Stimulated activated CD4-positive, alpha-beta T cell treated with anti-CD3 and anti-CD28 coated beads, Interleukin-15, amount 100 ng/mL, for 1 hour (primary cell): ENCODE measurements around the gene ZBTB33.
A peak's percentile ranks its signal among the peaks of the same experiment; 100 is the strongest.

Source experiments
- DNase-seq, 2 donors: peaks; one replicate each; pipeline ENCODE4 v3.0.0-alpha.2; 2020; ENCODE audit warnings: low read depth in 1 of 2, low spot score in 1 of 2

ZBTB33 gene

DNA sequence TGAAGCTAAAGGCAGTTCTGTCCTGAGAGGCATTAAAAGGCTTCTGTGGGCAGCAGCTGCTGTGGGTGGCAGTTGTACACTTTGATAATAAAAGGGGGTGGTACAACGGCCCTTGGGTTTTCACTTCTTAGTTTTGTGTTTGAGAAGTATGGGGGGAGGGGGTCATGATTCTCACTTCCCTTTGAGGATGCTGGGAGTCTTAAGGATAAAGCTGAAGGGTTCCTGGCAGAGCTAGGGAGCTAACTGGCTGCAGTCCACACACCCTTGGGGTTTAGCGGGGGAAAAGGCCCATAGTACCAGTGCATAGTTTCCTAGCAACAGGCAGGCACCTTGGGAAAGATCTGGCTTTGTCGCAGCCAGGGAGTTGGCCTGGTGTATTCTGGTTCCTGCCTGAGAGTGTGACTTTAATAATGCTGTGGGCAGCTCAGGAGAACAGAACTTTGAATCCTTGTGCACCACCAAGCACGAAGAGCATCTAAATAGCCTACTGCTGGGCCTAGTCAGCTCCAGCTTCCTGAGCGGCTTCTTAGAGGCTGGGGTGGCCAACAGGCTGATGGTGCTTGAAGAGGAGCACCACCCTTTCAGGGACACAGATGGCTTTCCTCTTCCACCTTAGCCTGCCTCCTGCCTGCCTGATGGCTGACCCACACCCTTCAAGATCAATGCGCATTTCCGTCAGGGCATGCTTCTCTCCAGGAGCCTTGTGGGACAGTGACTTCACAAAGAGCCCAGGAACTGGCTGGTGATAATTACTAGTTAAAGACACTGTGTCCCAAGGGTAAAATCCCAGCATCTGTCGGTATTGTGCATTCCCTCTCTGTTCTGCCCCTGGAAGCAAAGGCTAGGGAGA, 12.5 kb downstream of the ZBTB33 start:
- no peak for DNase-seq

DNA sequence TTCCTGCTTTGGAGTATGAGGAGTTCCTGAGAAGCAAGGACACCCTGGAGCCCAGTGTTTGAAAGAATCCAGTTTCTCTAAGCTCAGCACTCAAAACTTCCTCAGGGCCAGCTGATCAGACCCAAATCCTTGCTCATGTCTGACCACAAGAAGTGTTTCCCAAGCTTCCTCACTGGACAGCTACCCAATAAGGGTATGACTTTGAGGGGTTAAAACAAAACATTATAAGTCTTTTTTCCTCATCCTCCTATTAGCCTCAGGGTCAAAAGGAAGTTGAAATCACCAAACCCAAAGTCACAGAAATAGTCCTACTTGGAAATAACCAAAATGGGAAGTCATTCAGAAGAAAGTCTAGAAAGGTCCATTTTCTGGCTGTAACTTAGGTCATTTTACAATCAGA, 13.7 kb downstream of the ZBTB33 start:
- no peak for DNase-seq

DNA sequence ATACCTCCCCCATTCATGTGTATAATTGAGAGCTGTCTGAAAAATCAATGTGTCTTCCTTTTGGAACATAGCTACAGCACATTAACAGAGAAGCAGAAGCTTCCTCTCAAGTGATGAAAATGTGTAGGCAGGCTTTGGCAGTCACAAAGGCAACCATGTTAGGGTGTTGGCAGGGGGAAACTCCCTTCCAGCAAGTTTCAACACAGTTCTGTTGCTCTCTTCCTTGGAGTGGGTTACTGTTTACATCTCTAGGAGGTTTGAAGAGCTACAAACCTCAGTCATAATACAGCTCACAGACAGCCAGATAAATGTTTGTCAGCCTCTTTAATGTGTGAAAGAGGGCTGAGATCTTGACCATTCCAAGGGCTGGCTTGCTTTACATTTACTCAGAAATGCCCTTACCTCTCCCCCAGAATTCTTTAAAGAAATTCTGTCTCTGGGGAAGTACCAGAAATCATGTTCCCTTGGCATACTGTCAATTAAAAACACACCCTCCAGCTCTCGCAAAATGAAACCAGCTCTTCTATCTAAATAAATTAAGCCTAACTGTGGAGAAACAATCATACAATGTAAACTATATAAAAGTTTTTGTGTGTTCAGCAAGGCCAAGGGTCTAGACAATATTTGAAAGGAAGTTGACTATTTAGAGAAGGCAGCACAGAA, 18.9 kb downstream of the ZBTB33 start:
- no peak for DNase-seq

- DNase-seq: no peak
Measured at GRCh38 chrX:120270567-120270966, 20.0 kb downstream of the ZBTB33 start.

GRCh38 chrX:120271218-120271617, 20.6 kb downstream of the ZBTB33 start:
- no peak for DNase-seq

GRCh38 chrX:120274145-120274544, 23.5 kb downstream of the ZBTB33 start:
- no peak for DNase-seq

DNA sequence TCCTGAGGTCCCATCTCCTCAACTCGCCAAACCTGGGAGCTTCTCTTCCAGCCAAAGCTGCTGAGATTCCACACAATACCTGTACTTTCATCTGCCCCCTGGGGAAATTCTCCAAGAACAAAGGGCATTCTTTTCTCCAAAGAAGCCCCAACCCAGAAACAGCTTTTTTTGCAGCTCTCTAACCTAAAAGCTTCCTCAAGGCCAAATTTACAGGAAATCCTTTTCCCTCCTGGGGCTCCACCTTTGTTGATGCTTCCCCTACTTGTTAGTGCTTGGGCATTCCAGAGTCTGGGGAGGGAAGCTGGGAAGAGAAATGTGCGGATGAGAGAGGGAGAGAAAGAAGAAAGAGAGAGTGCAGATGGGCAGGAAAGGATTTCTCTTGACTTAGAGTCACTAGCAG, 24.3 kb downstream of the ZBTB33 start:
- DNase-seq: no peak

DNA sequence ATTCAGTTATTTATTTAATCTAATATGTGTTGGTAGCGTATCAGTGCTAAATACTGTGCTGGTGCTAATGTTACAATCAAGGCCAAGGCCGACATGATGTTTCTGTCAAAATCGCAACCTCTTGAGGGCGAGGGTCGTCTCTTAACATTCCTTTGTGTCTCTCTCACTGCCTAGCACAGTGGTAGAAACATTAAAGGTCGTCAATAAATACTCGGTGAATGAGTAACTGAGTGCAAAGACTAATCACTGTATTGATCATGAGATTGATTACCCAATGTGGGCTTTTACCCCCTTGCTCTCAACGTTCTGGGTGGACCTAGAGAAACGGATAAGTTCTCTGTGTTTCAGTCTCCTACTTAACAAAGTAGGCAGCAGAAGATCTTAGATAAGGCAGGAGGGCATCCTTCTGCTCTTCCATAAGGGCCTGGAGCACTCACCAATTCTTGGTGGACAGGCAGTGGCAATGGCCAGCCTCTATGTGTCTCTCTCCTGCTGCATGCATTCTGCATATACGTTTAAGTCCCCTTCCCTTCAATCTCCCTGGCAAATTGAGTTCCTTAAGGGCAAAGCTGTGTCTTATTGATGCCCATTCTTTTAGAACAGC, 30.5 kb downstream of the ZBTB33 start:
- DNase-seq: no peak

DNA sequence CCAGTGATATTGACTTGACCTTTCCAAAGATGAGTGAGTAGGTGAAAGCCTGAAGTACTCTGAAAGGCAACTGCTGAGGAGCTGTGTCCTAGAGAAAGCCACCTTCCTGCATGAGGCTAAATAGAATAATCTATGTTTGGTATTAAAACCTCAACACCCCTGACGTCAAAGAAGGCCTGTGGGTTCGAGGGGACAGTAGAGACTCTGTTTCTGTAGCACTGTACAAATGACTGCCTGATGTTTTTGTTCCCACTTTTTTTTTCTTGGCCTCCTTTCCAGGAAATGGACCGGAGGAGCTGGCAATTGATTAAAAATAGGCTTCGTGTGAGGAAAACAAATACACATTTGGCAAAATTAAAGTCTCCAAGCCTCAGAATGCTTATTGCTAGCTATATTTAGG, 31.1 kb downstream of the ZBTB33 start:
- no peak for DNase-seq

GRCh38 chrX:120282697-120283096, 32.1 kb downstream of the ZBTB33 start:
- no peak for DNase-seq

DNA sequence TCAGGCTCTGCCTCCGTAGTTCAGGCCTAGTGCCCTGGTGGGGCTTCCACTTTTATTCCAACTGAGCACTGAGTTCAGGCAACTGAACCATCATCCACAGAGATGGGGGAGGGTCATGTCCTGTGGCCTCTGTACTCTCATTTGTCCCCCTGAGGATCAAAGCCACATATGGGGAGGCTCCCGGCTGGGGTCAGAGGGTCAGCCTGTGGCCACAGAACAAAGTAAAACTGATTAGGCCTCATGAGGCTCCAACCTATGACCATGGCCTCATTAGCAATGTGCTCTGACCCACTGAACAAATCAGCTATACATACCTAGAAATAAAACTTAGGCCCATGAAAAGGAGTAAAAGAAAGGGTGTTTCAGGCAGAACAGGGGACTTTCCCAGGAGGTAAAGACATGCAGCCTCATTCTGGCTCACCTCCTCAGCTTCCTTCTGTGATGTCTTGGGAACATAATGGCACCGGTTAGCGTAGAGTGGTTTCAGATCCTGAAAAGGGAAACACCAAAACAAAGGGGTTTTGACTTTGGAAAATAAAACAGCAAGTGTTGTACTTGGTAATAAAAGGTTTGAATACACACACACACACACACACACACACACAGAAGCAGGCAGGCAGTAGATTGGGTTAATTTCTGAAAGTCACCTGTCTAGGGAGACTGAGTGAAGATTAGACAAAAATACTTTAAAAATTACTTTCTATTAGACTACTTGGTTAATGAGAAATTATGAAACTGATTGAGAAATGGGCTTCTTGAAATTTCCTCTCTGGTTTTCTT, 36.3 kb downstream of the ZBTB33 start:
- DNase-seq: no peak

DNA sequence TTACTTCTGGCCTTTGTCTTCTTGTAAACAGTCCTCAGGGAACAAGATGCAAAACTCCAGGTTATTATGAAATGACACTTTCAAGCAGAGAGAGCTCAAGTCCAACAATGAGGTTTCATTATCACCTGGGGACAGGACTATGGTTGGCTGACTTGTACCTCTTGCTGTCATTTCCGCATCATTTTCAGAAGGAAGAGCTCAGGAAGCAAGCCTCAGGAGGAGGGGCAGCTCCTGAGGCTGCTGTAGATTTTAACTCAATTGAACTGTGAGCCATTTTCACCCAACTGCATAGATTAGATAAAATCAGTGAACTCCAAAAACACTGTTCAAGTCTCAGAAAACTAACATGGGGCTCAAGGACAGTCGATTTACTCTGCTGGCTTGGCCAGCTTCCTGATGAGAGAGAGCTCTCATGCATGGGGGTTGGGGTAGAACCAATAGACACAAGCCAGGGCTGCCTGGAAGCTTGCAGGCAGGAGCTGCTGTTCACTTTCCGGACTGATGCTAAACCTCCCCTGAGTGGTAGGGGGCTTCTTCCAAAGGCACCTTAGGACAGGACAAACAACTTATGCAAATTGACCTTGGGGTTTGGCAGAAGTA, 37.0 kb downstream of the ZBTB33 start:
- no peak for DNase-seq

GRCh38 chrX:120290107-120290506, 39.5 kb downstream of the ZBTB33 start:
- DNase-seq: no peak

DNA sequence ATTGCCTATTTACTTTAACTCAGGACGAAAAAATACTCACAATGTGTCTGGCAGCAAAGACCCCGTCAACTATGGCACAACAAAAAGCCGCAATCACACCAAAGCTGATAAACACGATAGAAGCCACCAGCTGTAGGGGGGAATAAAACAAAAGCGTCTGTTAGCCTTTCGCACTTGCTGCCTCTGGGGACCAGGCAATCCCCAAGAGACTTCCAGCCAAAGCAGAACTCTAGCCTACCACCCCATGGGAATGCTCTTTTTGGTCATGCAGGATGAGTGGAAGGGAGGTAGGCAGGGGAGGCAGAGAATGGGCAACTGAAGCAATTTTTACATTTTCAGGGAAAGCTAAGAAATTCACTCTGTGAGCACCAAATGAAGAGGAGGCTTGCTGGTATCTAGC, 40.6 kb downstream of the ZBTB33 start:
- no peak for DNase-seq

GRCh38 chrX:120293015-120293414, 42.4 kb downstream of the ZBTB33 start:
- no peak for DNase-seq

- no peak for DNase-seq
Measured at GRCh38 chrX:120294651-120295050, 44.0 kb downstream of the ZBTB33 start.

DNA sequence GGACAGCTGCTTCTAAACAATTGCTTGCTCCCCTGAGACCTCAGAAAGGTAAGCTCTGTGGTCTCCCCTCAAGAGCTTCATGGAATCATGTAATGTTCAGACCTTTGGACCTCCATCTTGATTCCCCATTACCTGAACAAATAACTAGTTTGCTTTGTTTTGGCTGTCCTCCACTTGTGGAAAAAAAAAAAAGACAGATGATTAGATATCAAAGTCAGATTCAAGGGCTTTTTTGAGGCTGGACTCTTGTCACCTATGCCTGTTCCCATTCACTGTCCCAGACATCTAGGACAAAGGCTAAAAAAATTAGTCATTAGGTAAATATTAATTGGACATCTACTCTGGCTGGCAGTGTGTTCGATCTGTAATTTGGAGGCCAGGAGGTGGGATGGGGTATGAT, 47.3 kb downstream of the ZBTB33 start:
- no peak for DNase-seq

- no peak for DNase-seq
Measured at GRCh38 chrX:120299928-120300327, 49.3 kb downstream of the ZBTB33 start.

- DNase-seq: no peak
Measured at GRCh38 chrX:120301497-120301896, 50.9 kb downstream of the ZBTB33 start.

DNA sequence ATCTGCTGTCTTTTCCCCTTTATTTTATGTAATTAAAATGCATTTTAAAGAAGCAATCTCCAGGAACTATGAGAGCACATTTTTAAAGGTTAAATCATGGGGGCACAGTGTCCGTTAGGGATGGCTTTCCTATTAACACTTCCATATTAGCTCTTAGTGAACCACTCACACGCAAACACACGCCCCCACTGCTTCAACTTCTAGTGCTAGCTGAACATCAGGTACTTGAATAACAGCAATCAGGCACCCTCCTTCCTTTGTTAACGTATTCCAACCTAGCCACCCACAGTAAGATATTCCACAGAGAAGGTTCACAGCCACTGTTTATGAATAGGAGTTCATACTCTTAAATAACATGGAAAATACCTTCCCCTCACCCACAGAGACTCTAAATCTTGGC, 51.3 kb downstream of the ZBTB33 start:
- no peak for DNase-seq

GRCh38 chrX:120302434-120302833, 51.8 kb downstream of the ZBTB33 start:
- peak in 1 of 2 donors; percentile 11 for DNase-seq
